Mucosa of rectum (tissue), 2 donors: ENCODE measurements around the gene OSBPL2.

Source experiments
- H3K27ac ChIP-seq, 2 donors: one replicate each; pipeline ENCODE4 v1.7.0; 2013; ENCODE audit warnings: inconsistent platforms in 2 of 2, low read depth in 2 of 2, low read length in 2 of 2
- H3K27me3 ChIP-seq, 2 donors: one replicate each; pipeline ENCODE4 v1.7.0; 2013; ENCODE audit warnings: low read length in 2 of 2; ENCODE audit not compliant: control insufficient read depth in 2 of 2, insufficient read depth in 2 of 2
- H3K36me3 ChIP-seq, 2 donors: one replicate each; pipeline ENCODE4 v1.7.0; 2013; ENCODE audit warnings: low read length in 2 of 2; ENCODE audit not compliant: control insufficient read depth in 2 of 2, insufficient read depth in 2 of 2
- H3K4me1 ChIP-seq, 2 donors: one replicate each; pipeline ENCODE4 v1.7.0; 2013; ENCODE audit warnings: low read length in 2 of 2, mild to moderate bottlenecking in 1 of 2; ENCODE audit not compliant: control insufficient read depth in 2 of 2, insufficient read depth in 2 of 2
- H3K4me3 ChIP-seq, 2 donors: one replicate each; pipeline ENCODE4 v1.7.0; 2013; ENCODE audit warnings: low read length in 2 of 2
- H3K9ac ChIP-seq, 2 donors: one replicate each; pipeline ENCODE4 v1.7.0; 2013; ENCODE audit warnings: low read length in 2 of 2, low read depth in 1 of 2, mild to moderate bottlenecking in 1 of 2
- H3K9me3 ChIP-seq, 2 donors: one replicate each; pipeline ENCODE4 v1.7.0; 2013; ENCODE audit warnings: low read length in 2 of 2; ENCODE audit not compliant: control insufficient read depth in 2 of 2
- donor health status: healthy.
- donor health status: Normal muscosa, but diverticular disease.

OSBPL2 gene

GRCh38 chr20:62310757-62311121 lies 72.4 kb downstream of the OSBPL2 start:
- Histone ChIP-seq H3K36me3 (peaks cover 28 to 30% of the 10 kb centered on the region in 2 donors), H3K27me3 (no peaks in the 10 kb centered on the region), H3K9ac (no peak overlapping the region), H3K4me1 (no peaks in the 10 kb centered on the region), H3K27ac (no peak overlapping the region), H3K9me3 (no peaks in the 10 kb centered on the region), H3K4me3 (no peak overlapping the region)

DNA sequence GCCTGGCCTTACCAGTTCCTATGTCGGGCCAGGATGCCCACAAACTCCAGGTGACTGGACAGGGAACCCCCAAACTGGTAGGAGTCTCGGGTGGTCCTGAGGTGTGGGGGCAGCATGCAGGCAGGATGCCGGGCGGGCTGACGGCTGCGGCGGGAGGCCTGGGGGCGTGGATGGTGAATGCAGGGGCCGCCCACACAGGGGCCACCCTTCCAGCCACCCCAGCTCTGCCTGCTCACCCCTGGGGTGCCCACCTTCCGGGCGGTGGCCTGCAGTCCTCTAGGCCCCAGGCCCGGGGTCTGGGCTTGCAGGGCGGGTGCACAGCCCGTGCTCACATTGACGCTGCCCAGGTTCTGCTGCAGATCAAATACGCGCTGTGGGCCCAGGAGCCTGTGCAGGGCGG lies 72.8 kb downstream of the OSBPL2 start:
- Histone ChIP-seq H3K9me3 (no peaks in the 10 kb centered on the region), H3K27me3 (no peaks in the 10 kb centered on the region), H3K9ac (no peak overlapping the region), H3K4me1 (no peaks in the 10 kb centered on the region), H3K36me3 (peaks cover 24 to 26% of the 10 kb centered on the region in 2 donors), H3K4me3 (no peak overlapping the region), H3K27ac (no peak overlapping the region)

- Histone ChIP-seq H3K9ac (no peak overlapping the region), H3K4me1 (no peaks in the 10 kb centered on the region), H3K27ac (no peak overlapping the region), H3K36me3 (peaks cover 18 to 20% of the 10 kb centered on the region in 2 donors), H3K9me3 (no peaks in the 10 kb centered on the region), H3K4me3 (no peak overlapping the region), H3K27me3 (no peaks in the 10 kb centered on the region)
Measured at GRCh38 chr20:62311832-62312661, 73.7 kb downstream of the OSBPL2 start.

DNA sequence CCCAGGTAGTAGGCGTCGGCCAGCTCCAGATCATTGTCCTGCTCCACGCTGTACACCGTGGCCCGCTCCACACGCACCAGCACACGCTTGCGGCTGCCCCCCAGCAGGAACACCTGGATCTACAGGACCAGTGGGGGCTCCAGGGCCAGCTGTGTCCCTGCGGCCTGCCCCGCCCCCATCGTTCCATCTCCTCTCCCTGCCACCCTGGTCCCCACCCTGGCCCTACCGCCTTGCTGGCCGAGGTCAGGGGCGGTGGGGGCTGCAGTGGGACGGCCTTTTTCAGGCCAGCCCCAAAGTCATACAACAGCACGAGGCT lies 74.3 kb downstream of the OSBPL2 start:
- no peak overlapping the region for H3K27ac ChIP-seq
- H3K4me3 ChIP-seq = no peak overlapping the region
- H3K36me3 ChIP-seq = peaks cover 13 to 15% of the 10 kb centered on the region in 2 donors
- no peaks in the 10 kb centered on the region for H3K27me3 ChIP-seq
- no peaks in the 10 kb centered on the region for H3K4me1 ChIP-seq
- H3K9me3 ChIP-seq = no peaks in the 10 kb centered on the region
- no peak overlapping the region for H3K9ac ChIP-seq

GRCh38 chr20:62313021-62313420 lies 74.7 kb downstream of the OSBPL2 start:
- no peak overlapping the region for H3K4me3 ChIP-seq
- no peaks in the 10 kb centered on the region for H3K9me3 ChIP-seq
- H3K36me3 ChIP-seq = peaks cover 9 to 11% of the 10 kb centered on the region in 2 donors
- H3K4me1 ChIP-seq = no peaks in the 10 kb centered on the region
- H3K27ac ChIP-seq = no peak overlapping the region
- no peak overlapping the region for H3K9ac ChIP-seq
- H3K27me3 ChIP-seq = no peaks in the 10 kb centered on the region

GRCh38 chr20:62313460-62314338 lies 75.4 kb downstream of the OSBPL2 start:
- no peaks in the 10 kb centered on the region for H3K9me3 ChIP-seq
- H3K9ac ChIP-seq = no peak overlapping the region
- H3K36me3 ChIP-seq = peaks cover 2 to 4% of the 10 kb centered on the region in 2 donors
- H3K4me3 ChIP-seq = no peak overlapping the region
- no peak overlapping the region for H3K27ac ChIP-seq
- no peaks in the 10 kb centered on the region for H3K27me3 ChIP-seq
- H3K4me1 ChIP-seq = no peaks in the 10 kb centered on the region

- Histone ChIP-seq H3K4me3 (no peak overlapping the region), H3K27me3 (no peaks in the 10 kb centered on the region), H3K9me3 (no peaks in the 10 kb centered on the region), H3K36me3 (peaks cover 0 to 2% of the 10 kb centered on the region in 2 donors), H3K27ac (no peak overlapping the region), H3K4me1 (no peaks in the 10 kb centered on the region), H3K9ac (no peak overlapping the region)
Measured at GRCh38 chr20:62314339-62314638, 76.0 kb downstream of the OSBPL2 start.

DNA sequence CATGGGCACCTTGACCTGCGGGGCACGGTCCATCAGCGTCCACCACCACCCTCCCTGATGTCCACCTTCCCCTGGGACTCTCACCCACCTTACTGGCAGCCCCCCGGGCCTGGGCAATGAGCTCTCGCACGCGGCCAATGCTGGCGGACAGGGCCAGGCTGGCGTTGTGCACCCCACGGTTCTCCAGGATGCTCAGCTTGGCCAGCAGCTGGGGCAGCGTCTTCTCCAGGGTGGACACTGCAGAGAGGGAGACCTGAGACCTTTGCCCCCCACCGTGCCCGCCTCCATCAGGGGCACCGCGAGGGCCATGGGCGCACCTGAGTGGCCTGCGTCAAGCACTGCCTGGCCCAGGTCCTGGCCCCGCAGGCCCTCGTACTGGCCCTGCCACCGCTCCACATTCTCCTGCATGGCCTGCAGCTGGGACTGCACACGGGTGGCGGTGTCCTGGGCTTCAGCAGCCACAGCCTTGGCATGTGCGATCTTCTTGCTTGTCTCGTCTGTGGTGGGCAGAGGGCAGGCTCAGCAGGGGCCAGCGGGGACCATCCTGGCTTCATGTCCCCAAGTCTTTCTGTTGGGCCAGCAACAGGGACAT lies 76.5 kb downstream of the OSBPL2 start:
- Histone ChIP-seq H3K9me3 (no peaks in the 10 kb centered on the region), H3K27ac (no peak overlapping the region), H3K27me3 (no peaks in the 10 kb centered on the region), H3K36me3 (peaks cover 0 to 2% of the 10 kb centered on the region in 2 donors), H3K9ac (no peak overlapping the region), H3K4me1 (no peaks in the 10 kb centered on the region), H3K4me3 (no peak overlapping the region)

GRCh38 chr20:62315773-62316172 lies 77.5 kb downstream of the OSBPL2 start:
- peaks cover 0 to 5% of the 10 kb centered on the region in 2 donors for H3K36me3 ChIP-seq
- H3K4me3 ChIP-seq = no peak overlapping the region
- H3K27ac ChIP-seq = no peak overlapping the region
- no peaks in the 10 kb centered on the region for H3K9me3 ChIP-seq
- H3K9ac ChIP-seq = no peak overlapping the region
- no peaks in the 10 kb centered on the region for H3K4me1 ChIP-seq
- H3K27me3 ChIP-seq = no peaks in the 10 kb centered on the region
